GM18498 (cell line): ENCODE measurements around the gene TMCC3.

ENCODE experiments used
- ATAC-seq: cut with Tn5 transposase; IDR thresholded peaks from one replicate; pipeline ENCODE4 v1.9.1; 2021; ENCODE audit warnings: mild to moderate bottlenecking, moderate library complexity; ENCODE audit not compliant: unreplicated experiment

The TMCC3 gene

DNA sequence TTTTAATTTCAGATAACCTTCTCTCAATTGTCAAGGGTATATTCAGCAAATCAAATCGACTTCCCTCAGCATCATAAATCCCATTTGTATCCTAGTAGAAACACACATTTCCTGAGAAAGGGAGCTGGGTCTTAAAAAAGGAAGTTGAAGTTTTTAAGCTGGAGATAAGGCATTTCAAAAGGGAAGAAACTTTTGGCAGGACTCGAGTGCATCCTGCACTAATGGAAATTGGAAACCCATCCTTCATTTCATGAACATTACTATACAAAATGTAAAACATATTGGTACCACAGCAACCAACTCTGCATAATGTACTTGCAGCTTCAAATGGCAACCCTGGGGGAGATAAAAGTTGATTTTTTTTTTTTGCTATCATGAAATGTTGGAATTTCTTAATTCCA is 23.7 kb upstream of the TMCC3 start:
- no peak for ATAC-seq

DNA sequence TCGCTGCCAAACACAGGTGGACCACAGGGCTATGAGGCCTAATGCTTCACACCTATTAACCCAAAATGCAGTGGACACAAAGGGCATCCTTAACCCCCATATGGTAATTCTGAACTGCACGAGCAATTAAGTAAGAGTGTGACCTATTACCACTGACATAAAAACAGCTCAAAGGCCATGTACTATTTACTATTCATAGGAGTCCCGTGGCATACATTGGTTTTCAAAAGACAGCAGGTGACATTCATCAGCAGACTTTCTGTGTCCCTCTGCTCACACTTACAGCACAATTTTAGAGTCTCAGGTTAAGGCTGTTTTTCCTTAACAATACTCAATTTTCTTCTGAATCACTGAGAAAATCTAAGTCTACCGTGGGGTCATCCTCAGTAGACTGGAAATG is 23.1 kb upstream of the TMCC3 start:
- ATAC-seq: no peak

DNA sequence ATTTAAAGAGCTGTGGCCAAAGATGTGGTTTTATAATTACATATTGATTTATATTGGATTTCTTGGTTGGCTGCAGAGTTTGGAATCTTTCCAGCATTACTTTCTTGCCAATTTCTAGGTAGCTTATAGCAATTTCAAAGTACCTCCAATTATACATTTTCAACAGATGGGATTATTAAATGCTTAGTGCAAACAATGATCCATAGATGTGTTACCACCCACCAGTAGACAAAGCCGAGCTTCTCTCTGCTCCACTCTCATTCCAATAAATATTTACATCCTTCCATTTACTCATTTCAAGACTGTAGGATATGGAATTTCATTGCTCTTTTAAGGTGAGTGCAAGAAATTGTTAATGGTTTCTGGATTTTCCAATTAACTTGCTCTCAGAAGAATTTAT is 21.6 kb upstream of the TMCC3 start:
- no peak for ATAC-seq

DNA sequence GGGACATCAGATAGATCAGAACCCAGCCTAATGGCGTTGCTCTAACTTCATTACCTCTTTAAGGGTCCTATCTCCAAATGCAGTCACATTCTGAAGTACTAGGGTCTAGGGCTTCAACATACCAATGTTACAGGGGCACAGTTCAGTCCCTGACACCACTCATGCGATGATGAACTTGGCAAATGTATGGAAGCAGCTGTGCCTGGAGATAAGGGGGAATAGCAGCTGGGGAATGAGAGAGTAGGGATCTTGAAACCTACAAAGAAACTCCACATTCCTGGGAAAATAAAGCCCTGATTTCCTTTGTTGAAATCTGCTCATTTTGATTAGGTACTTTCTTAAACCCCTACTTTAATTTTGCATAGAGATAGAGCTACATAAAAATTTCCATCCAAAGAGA is 20.5 kb upstream of the TMCC3 start:
- ATAC-seq: no peak

DNA sequence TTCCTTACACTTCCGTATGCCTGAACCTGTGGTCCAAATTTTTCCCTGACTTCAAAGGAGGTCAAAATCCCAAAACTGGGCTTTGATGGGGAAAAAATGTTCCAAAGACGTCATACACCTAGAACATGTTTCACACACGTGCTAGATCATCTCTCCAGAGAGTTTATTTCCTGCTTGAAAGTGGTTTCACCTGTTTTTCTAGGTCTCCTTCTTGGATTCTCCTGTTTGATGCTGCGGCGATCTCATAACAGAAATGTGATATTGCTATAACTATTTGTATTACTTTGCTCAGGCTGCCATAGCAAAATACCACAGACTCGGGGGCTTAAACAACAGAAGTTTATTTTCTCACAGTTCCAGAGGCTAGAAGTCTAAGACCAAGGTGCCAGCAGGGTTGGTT is 19.7 kb upstream of the TMCC3 start:
- no peak for ATAC-seq

DNA sequence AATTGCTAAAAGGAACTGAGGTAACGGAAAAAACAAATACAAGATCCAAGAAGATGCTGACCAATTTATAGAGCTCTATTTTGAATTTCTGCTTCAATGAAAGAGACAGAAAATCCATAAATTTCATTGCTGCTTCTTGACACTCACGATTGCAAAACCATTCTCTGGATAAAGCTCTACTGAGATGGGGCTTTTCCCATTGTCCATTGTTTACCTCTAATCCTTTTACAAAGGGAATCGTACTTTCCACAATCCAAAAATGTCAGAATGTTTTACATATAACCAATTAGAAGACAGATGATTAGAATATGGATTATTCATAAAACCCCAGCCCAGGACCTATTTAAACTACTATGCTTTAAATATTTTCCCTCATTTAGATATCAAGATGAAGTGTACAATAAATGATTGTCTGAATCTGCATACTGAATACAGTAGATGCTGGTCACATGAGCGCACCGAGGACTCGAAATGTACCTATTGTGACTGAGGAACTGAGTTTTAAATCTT is 16.7 kb upstream of the TMCC3 start:
- ATAC-seq: no peak

DNA sequence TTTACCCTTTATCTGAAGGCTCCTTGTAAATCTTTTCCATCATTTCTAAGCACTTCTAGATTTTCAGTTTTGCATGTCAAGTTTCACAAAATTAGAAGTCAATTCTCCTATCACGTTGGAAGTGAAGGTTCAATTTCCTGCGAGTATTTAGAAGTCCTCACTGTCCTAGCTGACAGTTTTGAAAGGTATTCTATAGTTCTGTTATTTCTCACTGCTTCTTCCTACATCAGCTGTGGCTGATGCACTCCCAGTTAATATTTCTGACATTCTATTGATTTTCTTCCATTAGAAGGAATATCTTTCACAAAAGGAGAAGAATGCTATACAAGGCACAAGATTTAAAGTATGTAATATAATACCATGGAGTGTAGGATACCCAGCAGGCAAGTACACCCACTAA is 15.8 kb upstream of the TMCC3 start:
- ATAC-seq: no peak

DNA sequence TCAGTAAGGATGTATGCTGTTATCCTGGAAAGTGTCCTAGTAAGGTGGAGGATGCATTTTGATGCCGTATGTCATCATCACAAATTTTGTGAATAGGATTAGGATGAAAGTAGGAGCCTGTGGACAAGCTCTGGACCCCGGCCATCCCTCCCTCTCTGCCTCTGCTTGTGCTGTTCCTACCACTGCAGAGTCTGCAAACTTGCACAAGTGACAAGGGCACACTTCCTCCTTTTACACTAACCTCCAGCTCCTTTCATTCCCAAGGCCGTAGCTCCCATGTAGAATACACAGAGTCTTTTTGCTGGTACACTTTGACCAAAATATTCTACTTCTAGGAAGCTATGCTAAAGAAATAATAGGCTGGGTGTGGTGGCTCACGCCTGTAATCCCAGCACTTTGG is 13.3 kb upstream of the TMCC3 start:
- no peak for ATAC-seq

DNA sequence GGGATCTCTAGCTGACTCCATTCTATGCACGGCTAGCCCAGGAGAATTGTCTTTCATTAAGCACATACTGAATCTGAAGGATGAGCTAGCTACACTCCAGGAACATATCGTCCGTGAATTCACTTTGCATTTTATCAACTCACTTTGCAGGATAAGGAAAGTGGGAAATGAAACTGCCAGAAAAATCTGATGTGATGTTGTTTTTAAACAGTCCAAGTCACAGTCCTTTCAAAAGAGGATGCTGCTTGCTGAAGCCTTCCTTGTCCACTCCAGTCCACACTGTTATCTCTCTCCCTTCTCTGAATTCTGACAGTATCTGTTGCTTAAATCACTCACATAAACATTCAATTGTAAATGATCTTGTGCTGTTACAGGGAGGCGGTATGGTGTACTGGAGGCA is 12.7 kb upstream of the TMCC3 start:
- ATAC-seq: no peak

DNA sequence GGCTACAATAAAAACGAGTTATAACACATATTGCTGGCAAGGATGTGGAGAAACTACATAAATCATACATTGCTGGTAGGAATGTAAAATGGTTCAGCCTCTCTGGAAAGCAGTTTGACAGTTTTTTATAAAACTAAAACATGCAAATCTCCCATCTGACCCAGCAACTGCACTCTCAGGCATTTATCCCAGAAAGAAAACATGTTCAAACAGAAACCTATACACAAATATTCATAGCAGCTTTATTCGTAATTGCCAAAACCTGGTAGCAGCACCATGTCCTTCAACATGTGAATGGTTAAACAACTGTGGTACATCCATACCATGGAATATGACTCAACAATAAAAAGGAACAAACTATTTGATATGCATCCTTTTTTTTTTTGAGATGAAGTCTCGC is 10.1 kb upstream of the TMCC3 start:
- ATAC-seq: no peak

DNA sequence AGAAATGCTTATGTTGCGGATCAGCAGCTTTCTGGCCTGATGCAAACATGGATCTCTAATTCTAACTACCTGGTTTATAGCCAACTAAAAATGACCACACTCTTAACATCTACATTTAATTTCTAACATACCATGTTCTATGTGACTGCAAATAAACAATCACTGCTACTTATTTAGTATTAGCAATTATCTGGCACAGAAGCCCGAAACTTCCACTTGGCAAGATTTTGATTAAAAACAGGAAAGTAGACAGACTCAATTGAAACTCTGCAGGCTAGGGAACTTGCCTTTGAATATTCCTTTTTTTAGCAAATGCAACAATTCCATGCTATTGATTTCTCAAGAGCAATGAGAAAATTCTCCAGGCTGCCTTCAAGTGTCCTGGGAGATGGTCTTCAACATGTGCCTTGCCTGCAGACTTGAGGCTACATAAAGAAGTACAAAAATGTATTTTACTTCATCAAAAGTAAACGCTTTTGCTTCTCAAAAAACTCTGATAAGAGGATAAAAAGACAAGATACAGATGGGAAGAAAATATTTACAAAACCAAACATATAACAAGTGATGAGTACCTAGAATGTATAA is 9.1 kb upstream of the TMCC3 start:
- no peak for ATAC-seq

DNA sequence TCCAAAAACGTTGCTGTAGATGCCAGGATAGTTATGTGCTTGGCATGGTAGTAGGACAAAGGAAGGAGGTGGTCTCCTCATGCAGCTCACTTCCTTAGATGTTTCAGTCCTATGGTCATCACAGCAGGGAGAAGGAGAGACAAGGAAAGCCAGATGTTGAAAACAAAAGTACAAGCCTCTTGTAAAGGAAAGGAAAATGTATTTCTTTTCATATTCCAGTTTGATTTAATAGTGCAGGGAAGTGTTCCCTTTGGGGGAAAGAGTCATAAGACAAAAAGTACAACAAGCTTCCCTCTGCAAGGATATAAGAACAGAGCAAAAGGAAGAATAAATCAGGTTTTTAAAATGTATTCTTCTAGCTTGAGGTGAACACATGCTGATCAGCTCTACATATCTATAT is 8.6 kb upstream of the TMCC3 start:
- ATAC-seq: no peak

DNA sequence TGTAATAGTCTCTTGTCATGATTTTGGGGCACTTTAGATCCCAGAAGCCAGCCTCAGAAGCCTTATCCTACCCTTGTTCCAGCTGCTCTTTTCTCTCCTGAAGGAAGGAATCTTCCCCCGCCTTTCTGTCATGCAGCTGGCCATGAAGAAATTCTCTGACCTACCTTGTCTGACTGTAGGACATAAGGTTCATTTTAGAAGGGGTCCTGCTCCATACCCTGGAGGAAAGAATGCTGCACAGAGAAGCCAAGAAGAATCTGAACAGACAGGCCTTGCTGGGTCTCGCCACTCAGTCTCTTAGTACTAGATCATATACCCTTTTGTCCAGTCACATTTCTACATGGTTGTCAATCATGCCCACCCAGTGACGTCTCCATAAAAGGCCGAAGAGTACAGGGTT is 6.2 kb upstream of the TMCC3 start:
- ATAC-seq: no peak

DNA sequence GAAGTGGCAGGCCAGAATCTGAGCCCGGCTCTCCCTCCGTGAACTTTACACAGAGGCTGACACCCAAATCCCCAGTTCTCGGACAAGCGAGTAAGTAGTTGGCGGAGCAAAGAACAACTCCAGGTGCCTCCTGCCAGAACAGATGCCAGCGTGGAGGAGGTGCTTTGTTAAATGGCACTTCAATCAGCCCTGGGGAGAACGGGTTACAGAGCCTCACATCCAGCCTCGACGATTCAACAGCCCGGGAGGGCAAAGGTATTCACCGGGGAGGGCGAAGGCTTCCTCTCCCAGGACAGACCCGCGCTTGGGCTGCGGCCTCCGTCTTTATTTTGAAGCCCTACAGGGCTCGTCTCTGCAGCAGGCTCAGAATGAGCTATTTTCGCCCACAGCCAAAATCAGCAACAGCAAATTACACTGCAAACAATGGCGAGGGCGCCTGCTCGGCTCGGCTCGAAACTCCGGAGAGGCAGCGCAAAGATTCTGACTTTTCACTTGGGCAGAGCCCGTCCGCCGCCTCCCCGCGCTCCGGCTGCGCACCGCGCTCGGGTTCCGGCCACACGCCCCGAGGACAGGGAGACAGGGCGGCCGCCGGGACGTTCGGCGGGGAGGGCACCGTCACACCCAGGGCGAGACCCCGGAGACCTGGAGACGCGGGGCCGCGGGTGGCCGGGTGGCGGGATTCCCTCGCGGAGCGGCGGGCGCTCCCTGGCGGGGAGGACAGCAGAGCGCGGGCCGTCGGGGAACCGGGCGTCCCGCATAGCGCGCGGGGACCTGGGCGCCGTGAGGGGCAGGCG is 811 bp downstream of the TMCC3 start:
- peak; percentile 65 for ATAC-seq

DNA sequence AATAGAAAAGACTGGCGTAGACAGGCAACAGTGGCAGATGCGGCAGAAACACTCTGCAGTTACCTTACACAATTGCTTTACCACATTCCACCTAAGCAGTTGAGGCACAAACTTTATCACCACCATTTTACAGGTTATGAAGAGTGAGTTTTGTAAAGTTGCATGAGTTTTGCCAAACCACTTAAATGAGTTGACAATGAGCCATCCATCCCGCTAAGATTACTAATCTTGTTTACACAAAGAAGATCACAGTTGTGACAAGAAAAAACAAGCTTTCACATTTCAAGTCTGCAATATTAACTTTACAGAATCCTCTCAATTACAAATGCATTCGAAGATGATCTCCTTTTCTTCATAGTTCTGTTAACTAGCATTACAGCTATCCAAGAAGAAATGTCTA is 1.8 kb downstream of the TMCC3 start:
- ATAC-seq: no peak

DNA sequence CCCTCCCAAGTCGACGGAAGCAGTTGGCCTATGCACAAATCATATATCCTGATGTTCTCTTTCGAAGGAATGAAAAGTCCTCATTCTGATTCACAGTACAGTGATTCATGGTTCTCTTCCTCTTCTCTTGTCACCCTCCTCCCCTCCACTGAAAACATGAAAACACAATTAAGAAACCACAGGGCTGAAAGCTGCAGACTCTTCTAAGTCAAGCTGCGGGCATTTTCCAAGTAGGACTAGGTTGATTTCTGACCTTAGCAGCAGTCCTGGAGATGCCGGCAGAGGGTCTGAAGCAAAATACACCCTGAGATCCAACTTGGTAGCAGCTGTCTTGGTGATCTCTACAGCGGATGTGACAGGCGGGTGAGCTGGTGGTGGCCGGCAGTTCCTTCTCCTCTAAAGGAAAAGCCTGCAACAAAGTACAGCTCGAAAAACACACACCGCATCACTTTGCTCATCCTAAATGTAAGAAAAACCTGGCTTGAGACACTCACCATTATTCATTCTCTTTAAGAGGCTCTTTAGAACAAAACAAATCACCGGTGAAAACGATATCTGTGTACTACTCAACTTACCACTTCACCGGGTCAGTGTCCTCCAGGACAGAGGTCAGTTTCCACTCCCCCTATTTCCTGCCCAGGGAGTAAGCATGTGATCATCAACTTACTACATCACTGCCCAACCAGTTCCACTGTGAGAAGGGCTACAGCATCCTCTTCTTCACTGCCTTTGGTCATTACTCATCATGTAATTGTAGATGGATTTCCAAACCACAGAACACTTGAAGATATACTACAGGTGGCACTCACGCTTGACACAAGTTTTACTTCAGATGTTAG is 6.0 kb downstream of the TMCC3 start:
- peak; percentile 52 for ATAC-seq

DNA sequence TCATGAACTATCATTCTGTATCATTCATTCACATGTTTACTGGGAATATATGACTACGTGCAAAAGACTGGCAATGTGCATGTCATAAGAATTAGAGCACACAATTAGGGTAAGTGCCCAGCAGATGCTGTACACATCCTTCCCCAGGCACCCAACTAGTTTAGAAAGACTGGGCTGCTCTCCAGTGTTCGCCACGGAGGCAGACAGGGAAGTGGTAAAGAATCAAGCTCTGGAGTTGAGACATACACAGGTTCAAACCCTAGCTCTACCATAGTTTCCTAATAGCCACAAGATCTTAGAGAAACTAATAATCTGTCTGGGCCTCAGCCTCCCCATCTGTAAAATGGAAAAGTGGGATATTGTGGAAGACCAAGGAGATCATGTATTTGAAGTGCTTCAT is 6.8 kb downstream of the TMCC3 start:
- no peak for ATAC-seq

DNA sequence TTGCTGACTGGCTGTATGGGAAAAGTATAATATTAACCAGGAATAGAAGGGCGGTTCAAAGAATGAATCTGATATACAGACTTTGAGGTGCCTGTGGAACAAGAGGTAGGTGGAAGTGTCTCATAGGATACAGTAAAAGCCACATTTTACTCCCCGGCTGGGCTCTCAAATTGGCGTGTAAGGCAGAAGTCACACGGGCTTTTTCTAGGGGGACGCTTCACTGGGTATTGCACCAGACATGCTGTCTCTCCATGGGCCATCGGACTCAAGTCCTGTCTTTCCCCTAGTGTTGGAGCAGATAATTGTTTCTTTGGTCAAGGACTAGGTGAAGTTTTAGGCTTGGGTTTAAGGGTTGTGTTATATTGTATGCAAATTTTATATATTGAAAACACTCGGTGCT is 9.1 kb downstream of the TMCC3 start:
- no peak for ATAC-seq

DNA sequence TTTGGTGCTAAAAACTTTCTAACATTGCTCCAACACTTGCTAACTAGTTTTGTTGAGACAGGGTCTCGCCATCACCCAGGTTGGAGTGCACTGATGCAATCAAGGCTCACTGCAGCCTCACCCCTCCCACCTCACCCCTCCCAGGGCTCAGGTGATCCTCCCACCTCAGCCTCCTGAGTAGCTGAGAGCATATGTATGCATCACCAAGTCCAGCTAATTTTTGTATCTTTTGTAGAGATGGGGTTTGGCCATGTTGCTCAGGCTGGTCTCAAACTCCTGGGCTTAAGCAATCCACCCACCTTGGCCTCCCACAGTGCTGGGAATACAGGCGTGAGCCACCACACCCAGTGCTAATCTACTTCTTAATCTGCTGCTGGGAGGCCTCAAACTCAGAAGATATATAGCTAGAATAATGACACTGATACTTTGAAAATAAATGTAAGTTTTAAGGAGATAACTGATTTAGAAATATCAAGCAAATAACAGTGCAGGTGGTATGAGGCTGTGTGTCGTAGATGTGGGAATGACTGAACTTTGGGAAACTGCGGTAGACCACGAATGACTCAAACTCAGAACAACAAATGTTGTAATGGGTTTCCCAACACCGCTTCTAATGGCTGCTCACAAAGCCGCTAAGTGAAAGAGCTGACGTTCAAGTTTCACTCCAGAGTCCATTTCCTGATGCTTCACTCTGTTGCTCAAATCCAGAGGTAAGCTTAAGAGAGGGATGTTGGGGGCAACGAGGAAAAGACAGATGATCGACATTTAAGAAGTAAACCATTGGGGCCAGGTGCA is 10.0 kb downstream of the TMCC3 start:
- peak; percentile 60 for ATAC-seq

DNA sequence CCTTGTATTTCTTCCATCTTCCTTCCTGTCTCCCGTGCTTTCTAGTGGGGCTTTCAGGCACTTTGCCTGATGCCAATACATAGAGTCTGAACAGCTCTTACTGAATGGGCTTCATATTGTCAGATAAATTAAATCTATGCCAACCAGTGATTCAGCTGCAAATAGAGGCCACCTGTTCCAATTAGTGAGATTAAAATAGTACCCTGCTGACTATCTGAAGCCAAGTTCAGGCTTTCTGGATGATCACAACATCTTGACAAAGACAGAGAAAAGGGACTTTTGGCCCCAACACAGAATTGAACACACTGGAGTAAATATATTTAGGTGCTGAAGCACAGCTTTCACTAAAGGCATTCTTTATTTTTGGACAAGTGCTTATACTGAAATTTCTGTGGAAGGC is 11.8 kb downstream of the TMCC3 start:
- no peak for ATAC-seq
